ENCODE results near the gene LYPD1. TPM values are rescaled to one million over a fixed set of nuclear protein-coding genes. Genes with fewer than 3 reads are reported as not detected.
"Not testable (repeated sequence)": the region's sequence is repeated elsewhere in the genome, so short reads cannot be mapped to it uniquely, and the experiment has no call there.

Gene LYPD1, protein sequence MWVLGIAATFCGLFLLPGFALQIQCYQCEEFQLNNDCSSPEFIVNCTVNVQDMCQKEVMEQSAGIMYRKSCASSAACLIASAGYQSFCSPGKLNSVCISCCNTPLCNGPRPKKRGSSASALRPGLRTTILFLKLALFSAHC
- total RNA-seq (2014; rRNA removed; shearing (Covaris generic)) = 28.8 and 31.4 TPM in 2 replicates
- polyA plus RNA-seq (2015; cell fraction: cytosol; rRNA removed) = 28.7 and 33.9 TPM in 2 replicates
- 3.2 and 5.7 TPM in 2 replicates for polyA plus RNA-seq (2015; cell fraction: nucleus; rRNA removed)

DNA sequence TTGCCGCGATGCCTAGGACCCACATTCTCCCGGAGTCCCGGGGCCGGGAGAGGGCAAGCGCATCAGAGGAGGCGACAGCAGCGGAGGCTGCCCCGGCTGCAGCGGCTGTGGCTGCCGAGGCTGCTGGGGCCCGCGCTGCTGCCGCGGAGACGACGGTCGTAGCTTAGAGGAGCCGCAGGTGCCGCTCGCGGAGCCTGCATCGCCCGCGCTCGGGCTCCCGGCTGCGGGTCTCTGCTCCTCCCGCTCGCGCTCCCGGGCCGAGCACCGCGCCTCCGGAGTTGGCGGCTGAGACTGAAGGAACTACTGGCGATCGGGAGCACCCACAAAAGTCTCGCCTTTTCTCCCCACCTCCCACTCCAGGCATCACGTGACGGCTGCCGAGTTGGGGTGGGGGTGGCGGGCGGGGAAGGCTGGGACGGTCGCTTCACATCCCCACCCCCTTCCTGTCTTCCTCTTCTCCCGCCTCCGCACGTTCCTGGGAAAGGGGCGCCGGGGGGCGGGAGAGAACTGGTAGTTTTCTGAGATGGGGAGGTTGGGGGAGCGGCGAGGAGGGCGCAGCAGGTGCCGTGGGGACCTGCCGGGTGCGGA is at the start of gene LYPD1:
Gene LYPD1, minus strand, starts transcription at position 298 of the 588 bp plus-strand sequence. Its CDS starts 273 bp downstream, at position 25.
- no peak for DNase-seq (ENCODE audit: low read depth, low spot score)
- in situ Hi-C loops (cut with HindIII; ENCODE audit: low pct_unique_long_range_greater_than_20kb, low sequenced_read_pairs) = no loop called here

DNA sequence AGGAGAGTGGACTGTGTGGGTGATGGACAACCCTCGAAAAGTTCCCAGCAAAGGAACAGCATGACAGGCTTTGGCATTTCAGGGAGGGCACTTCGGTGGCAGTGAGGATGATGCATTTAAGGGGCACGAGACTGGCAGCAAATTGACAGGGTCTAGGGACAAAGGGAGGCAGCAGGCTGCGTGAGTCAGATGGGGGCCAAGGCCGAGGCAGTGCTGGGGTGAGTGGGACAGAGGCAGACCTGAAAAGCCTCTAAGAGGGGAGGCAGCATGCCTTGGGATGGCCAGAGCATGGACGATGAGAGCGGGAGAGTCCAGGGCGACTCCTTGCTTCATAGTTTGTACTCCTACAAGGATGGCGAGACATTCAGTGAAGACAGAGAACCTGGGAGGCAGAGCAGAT is 49.5 kb upstream of the LYPD1 start:
- in situ Hi-C loops (cut with HindIII; ENCODE audit: low pct_unique_long_range_greater_than_20kb, low sequenced_read_pairs) = no loop called here

DNA sequence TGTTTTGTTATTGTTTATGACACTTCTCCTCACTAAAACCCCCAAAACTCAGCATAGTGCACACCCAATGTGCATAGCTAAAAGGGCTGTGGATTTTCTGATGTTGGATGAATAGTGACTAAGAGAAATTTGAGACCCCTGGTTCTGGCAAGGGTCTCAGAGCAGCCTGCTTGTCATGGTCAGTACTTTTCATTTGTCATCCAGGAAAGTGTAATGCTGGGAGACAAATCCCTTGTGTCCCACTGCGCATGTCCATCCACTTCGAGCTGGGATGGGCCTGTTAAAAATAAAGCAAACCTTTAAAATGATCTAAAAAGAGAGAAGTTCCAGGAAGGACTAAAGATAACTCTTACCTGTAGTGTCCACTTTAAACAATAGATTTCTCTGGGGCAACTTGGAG is 46.9 kb upstream of the LYPD1 start:
- in situ Hi-C loops (cut with HindIII; ENCODE audit: low pct_unique_long_range_greater_than_20kb, low sequenced_read_pairs) = no loop called here
- no peak for DNase-seq (ENCODE audit: low read depth, low spot score)

More for the DNA sequence above, 49.5 kb upstream of the LYPD1 start:
- no peak for DNase-seq (ENCODE audit: low read depth, low spot score)

DNA sequence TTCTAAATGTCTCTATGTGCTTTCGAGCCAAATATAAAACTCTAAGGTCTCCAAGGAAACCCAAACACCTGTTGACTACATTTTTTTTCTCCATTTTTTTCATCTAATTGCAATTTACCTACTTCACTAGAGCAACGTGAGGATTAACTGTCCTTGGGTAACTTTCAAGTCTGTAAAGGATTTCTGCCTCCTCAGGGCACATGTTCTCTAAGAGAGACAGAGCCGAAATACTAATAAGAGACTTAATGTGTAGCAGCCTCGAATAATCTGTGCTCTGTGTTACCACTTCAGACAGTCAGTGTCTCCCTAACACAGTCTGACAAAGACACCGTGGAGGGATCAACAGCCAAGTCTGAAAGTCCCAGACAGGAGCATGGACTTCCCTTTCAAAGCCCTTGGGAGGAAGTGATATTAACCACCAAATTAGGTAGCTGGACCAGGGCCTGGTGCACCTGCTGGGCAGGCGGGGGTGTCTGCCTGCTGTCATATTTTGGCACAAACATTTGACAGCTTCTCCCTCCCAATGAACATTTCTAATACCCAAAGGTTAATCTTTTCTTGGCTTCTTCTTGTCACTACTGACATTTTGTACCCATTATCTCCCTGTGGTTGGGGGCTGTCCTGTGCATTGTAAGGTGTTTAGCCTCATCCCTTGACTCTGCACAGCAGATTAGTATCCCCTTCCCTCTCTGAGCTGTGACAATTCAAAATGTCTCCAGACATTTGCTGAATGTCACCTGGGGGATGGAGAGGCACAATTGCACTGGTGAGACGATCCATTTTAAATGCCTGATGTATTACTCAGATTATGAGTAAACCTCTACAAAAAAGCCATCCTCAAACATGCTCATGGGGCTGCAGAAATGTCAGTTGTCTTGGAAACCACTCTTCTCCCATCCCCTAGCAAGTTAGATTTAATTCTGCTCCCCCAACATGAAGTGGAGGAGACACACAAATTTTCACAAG is 45.7 kb upstream of the LYPD1 start:
- in situ Hi-C loops (cut with HindIII; ENCODE audit: low pct_unique_long_range_greater_than_20kb, low sequenced_read_pairs) = no loop called here
- DNase-seq (ENCODE audit: low read depth, low spot score) = no peak

DNA sequence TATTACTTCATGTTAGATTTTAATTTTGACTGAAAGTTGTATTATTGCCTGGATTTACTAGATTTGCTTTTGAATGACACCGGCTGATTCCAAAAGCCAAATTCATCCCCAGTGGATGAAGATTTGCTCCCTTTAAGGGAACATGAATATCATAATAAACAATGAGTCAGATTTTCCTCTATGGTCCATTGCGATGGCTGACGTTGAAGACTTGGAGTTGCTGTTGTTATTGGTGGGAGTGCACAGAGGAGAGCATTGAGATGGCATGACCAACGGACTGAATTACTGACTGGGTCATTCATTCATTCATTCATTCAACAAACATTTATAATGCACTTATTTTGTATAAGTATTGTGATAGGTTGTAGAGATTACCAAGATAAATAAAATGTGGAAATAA is 33.4 kb upstream of the LYPD1 start:
- DNase-seq (ENCODE audit: low read depth, low spot score) = no peak
- in situ Hi-C loops (cut with HindIII; ENCODE audit: low pct_unique_long_range_greater_than_20kb, low sequenced_read_pairs) = no loop called here

DNA sequence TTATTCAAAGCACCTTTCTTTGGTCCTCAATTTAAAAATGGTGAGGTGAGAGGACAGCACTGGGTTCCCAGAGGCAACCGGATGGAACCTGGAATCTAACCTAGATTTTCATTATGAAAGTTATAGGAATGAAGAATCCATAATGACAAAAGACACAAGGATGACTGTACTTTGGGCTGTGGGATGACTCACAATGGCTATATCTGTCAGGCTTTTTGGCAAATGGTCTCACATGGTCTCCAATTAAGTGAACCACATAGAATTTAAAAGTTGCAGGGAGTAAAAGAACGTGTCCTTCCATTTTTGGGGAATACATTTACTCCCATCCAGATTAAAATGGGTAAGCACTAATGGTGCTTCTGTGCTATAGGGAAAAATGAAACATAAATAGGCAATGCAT is 31.8 kb upstream of the LYPD1 start:
- peak; percentile 45 for DNase-seq (ENCODE audit: low read depth, low spot score)
- in situ Hi-C loops (cut with HindIII; ENCODE audit: low pct_unique_long_range_greater_than_20kb, low sequenced_read_pairs) = no loop called here

DNA sequence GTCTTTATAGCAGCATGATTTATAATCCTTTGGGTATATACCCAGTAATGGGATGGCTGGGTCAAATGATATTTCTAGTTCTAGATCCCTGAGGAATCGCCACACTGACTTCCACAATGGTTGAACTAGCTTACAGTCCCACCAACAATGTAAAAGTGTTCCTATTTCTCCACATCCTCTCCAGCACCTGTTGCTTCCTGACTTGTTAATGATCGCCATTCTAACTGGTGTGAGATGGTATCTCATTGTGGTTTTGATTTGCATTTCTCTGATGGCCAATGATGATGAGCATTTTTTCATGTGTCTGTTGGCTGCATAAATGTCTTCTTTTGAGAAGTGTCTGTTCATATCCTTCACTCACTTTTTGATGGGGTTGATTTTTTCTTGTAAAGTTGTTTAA is 29.8 kb upstream of the LYPD1 start:
- DNase-seq (ENCODE audit: low read depth, low spot score) = not testable (repeated sequence)
- in situ Hi-C loops (cut with HindIII; ENCODE audit: low pct_unique_long_range_greater_than_20kb, low sequenced_read_pairs) = loop anchor here (25.0 kb wide), 1 partner anchor 137 kb away; no protein-coding TSS in a partner anchor

DNA sequence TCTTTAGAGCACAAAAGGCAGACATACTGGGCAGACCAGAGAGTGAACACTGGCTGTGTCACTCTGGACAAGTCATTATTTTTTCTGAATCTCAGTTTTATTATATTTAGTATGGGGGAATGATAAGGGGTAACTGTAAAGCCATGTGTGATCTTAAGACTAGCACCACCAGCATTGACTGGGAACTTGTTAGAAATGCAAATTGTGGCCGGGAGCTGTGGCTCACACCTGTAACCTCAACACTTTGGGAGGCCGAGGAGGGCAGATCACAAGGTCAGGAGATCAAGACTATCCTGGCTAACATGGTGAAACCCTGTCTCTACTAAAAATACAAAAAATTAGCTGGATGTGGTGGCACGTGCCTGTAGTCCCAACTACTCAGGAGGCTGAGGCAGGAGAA is 28.3 kb upstream of the LYPD1 start:
- not testable (repeated sequence) for DNase-seq (ENCODE audit: low read depth, low spot score)
- in situ Hi-C loops (cut with HindIII; ENCODE audit: low pct_unique_long_range_greater_than_20kb, low sequenced_read_pairs) = loop anchor here (25.0 kb wide), 1 partner anchor 139 kb away; no protein-coding TSS in a partner anchor

DNA sequence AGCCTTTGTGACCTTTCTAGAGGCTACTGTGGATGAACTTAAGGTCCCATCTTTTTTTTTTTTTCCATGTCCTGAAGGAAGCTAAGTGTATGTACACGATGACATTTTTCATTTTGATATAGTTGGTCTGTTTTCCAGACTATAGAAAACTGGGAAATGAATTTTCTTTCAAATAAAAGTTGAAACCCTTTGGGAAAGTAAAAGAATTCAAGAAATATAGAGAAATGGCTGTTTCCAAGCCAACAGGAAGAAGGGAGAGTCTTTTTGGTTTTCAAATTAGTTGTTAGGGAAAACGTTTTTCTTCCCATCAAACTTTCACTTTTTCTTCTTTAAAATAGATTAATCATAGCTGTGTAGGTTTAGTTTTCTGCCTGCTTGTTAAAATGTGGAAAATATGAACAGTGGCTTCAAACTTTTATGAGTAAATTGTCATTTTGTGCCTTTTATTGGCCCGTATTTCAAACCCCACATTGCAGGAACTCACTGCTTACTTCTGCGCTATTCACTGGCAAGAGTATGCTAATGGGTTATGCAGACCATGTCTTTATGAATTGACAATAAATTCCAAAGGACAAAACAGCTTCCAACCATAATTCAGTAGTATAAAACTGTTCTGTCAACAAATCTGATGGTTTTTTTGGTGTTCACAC is 27.7 kb upstream of the LYPD1 start:
- DNase-seq (ENCODE audit: low read depth, low spot score) = no peak
- in situ Hi-C loops (cut with HindIII; ENCODE audit: low pct_unique_long_range_greater_than_20kb, low sequenced_read_pairs) = loop anchor here (25.0 kb wide), 1 partner anchor 140 kb away; no protein-coding TSS in a partner anchor

DNA sequence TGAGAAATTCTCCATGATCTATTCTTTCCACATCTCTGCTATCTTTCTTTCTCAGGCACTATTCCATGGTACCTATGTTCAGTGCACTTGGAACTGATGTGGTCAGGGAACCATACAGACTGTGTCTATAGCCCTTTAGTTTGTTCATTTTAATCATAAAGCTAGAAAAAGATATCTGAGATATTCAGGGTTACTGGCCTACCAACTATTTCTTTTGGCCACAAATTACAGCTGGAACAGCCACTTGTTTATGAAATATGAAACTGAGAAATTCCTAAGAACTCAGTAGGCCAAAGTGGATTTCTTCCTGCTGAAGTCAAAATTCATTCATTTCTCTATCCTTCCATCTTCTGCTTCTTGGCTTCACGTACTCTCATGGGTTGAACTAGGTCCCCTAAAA is 22.8 kb upstream of the LYPD1 start:
- in situ Hi-C loops (cut with HindIII; ENCODE audit: low pct_unique_long_range_greater_than_20kb, low sequenced_read_pairs) = loop anchor here (25.0 kb wide), 1 partner anchor 144 kb away; no protein-coding TSS in a partner anchor
- DNase-seq (ENCODE audit: low read depth, low spot score) = no peak

DNA sequence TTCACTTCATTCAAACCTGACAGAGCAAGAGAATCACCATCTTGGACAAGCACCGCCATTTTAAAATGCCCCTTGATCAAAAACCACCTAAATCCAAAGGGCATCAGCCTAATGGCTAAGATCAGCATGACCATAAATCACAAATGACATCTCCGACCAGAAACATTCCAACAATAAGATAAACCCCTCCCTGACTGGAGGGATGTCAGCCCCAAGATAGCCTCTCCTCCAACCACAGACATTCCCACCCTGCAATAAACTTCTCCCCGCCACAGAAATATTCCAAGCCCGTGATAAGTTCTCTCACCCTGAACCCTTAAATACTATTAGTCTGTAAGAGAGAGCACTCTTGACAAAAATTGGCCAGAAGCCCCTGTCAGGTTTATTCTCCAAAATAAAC is 21.6 kb upstream of the LYPD1 start:
- DNase-seq (ENCODE audit: low read depth, low spot score) = no peak
- in situ Hi-C loops (cut with HindIII; ENCODE audit: low pct_unique_long_range_greater_than_20kb, low sequenced_read_pairs) = loop anchor here (25.0 kb wide), 1 partner anchor 146 kb away; no protein-coding TSS in a partner anchor

DNA sequence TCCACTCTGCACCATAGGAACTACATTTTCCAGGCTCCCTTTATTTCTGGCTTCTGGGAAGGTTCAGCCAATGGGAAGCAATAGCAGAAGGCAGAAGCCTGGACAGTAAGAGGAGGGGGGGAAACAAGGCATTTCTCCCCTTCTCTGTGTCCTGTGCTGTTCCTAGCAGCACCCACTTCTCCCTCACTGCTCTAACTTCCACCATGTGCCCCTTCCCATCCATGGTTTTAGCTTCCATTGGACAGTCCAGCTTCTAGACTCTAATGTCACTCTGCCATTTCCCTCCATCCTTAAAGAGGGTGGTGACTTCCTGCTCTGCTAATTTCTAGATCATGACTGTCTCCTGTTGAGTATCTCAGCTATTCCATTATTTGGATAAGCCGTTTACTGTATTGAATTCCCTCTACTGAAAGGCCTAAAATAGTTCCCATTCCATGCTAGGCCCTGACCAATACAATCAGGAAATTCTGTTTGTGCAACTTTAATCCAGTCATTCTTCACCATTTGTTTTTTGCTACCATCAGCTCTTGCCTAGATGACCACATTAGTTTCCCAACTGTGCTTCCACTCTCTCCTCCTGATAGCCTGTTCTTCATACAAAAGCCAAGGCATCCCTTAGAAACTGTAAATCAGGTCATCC is 20.8 kb upstream of the LYPD1 start:
- no peak for DNase-seq (ENCODE audit: low read depth, low spot score)
- in situ Hi-C loops (cut with HindIII; ENCODE audit: low pct_unique_long_range_greater_than_20kb, low sequenced_read_pairs) = loop anchor here (25.0 kb wide), 1 partner anchor 147 kb away; no protein-coding TSS in a partner anchor

DNA sequence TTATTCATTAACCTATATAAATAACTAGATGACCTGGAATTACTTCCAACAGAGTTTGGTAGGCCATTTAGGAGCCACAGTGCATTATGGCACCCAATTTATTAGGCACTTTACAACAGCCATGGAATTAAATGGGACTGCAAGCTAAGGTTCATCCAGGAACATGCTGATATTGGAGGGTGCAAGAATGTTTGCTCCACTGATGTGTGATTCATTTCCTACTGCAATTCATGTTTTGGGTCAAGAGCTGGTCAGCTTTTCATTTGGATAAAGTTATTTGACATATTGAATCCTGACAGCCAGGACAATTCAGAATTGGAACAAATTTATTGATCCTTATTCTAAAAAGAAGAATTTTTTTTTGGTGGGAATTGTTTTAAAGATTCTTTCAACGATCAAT is 11.8 kb upstream of the LYPD1 start:
- in situ Hi-C loops (cut with HindIII; ENCODE audit: low pct_unique_long_range_greater_than_20kb, low sequenced_read_pairs) = loop anchor here (25.0 kb wide), 1 partner anchor 156 kb away; no protein-coding TSS in a partner anchor
- no peak for DNase-seq (ENCODE audit: low read depth, low spot score)

DNA sequence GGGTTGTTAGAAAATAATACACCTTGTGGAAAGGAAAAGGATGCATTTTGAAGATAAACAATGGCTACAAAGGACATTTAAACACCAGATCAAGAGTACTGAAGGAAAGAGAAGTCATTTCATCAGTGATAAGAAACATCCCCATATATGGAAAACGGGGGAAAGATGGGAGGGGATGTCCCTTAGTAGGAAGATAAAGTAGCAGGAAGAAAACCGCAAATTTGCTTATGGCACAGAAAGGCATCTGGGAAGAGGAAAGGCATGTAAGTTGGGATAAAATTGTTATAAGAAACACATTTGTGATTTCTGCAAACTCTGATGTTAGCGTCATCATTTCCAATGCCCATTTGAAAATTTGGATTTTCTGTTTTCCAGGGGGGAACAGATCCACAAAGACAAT is 10.5 kb upstream of the LYPD1 start:
- in situ Hi-C loops (cut with HindIII; ENCODE audit: low pct_unique_long_range_greater_than_20kb, low sequenced_read_pairs) = loop anchor here (25.0 kb wide), 1 partner anchor 157 kb away; no protein-coding TSS in a partner anchor
- DNase-seq (ENCODE audit: low read depth, low spot score) = no peak

DNA sequence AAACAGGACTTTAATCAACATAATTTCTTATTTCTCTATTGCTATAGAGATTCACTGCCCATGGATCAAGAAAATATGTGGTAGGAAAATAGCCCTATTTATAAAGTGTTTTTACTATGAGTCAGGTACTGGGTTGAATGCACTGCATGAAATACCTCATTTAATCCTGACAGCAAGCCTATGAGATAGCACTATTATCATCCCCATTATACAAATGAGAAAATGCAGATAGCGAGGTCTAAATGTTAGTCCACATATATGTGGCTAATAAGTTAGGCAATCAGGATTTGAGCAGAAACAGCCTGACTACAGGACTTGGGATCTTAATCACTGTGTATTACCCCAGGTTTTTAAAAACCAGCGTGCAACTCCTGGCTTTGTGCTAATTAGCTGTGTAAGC is 8.5 kb upstream of the LYPD1 start:
- no peak for DNase-seq (ENCODE audit: low read depth, low spot score)
- in situ Hi-C loops (cut with HindIII; ENCODE audit: low pct_unique_long_range_greater_than_20kb, low sequenced_read_pairs) = loop anchor here (25.0 kb wide), 1 partner anchor 159 kb away; no protein-coding TSS in a partner anchor

DNA sequence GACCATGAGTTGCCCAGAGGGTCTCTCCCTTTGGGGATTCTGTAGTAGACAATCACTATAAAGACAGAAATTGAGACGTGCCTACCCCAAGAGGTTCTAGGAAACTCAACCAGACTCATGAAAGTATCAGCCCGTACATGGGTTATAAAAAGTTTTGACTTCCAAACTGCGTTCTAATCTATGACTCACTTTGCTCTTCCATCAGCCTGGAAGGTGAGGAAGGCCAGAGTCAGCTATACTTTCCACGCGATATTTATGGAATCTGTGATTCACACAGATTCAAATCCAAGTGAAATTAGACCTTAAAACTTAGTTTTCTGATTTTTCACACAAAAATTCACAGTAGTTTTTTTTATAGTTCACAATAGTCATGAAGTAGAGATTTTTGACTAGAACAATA is 7.7 kb upstream of the LYPD1 start:
- in situ Hi-C loops (cut with HindIII; ENCODE audit: low pct_unique_long_range_greater_than_20kb, low sequenced_read_pairs) = loop anchor here (25.0 kb wide), 1 partner anchor 160 kb away; no protein-coding TSS in a partner anchor
- no peak for DNase-seq (ENCODE audit: low read depth, low spot score)

DNA sequence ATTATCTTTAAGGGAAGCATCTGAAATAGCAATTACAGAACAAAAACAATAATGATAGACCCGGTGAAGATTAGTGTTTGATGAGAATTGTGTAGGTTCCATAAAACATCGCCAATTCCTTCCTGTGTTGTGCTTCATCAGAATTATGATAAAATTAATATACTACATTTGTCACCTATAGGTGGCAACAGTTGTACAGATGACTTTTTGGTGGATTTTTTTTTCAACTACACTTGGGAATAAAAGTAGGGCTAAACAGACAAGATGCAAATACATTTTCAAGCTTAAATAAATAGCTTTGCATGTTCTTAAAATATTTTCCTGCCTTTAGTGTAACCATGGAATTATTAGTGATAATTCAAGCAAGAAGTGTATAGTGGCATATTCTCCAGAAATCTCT is 7.0 kb upstream of the LYPD1 start:
- in situ Hi-C loops (cut with HindIII; ENCODE audit: low pct_unique_long_range_greater_than_20kb, low sequenced_read_pairs) = loop anchor here (25.0 kb wide), 1 partner anchor 160 kb away; no protein-coding TSS in a partner anchor
- DNase-seq (ENCODE audit: low read depth, low spot score) = peak; percentile 32

All from SK-MEL-5 (cell line).